Colonic mucosa (tissue), 4 donors: ENCODE measurements around the gene TRPC6. TPM values are rescaled to one million over a fixed set of nuclear protein-coding genes. Genes with fewer than 3 reads are reported as not detected.

ENCODE experiments used
- DNase-seq: peaks from one replicate; pipeline ENCODE4 v3.0.0-alpha.2; 2020
- H3K27ac ChIP-seq: fragments of 200-600 bp; one replicate; pipeline ENCODE4 v1.8.0; 2021
- H3K27me3 ChIP-seq: fragments of 200-600 bp; one replicate; pipeline ENCODE4 v1.8.0; 2021
- H3K36me3 ChIP-seq: fragments of 200-600 bp; one replicate; pipeline ENCODE4 v1.8.0; 2021
- H3K4me1 ChIP-seq: fragments of 200-600 bp; one replicate; pipeline ENCODE4 v1.8.0; 2021; ENCODE audit warnings: mild to moderate bottlenecking
- H3K4me3 ChIP-seq: fragments of 200-600 bp; one replicate; pipeline ENCODE4 v1.8.0; 2021
- H3K9ac ChIP-seq, 2 donors: one replicate each; pipeline ENCODE4 v1.7.0; 2013; ENCODE audit warnings: control low read depth in 2 of 2, low read depth in 2 of 2, low read length in 2 of 2
- H3K9me3 ChIP-seq: fragments of 200-600 bp; one replicate; pipeline ENCODE4 v1.8.0; 2021
- CTCF ChIP-seq: fragments of 200-600 bp; IDR thresholded peaks from one replicate; pipeline ENCODE4 v1.8.0; 2022; ENCODE audit warnings: antibody characterized with exemption, mild to moderate bottlenecking
- intact Hi-C: fragments of 100-400 bp; cut with DNase I; formaldehyde crosslinking; loops from one replicate; pipeline ENCODE4 v1.14.1; 2022
- total RNA-seq, 2 donors: library from RNA; stranded (reverse); fragmentation: NEBNext Ultra II Directional in 1 of 2; extraction: Animal tissue kit (Norgen Biotek cat#: 25700) in 1 of 2; gene quantifications; one replicate each; pipeline ENCODE4 v1.2.1, GENCODE V29; 2021
- donor health status: healthy.
- donor health status: DM: no; HTN: no; CAD: no.
- donor health status: DM: no; HTN: no; CAD: no.

Gene TRPC6
- total RNA-seq, 2 donors from 2014 or later: 0.37 to 0.96 TPM

- no peak for TF ChIP-seq CTCF
- Histone ChIP-seq H3K27me3 (no peaks in the 10 kb centered on the region), H3K4me1 (no peaks in the 10 kb centered on the region), H3K9me3 (no peaks in the 10 kb centered on the region), H3K36me3 (no peaks in the 10 kb centered on the region), H3K27ac (no peak overlapping the region), H3K9ac (no peak overlapping the region), H3K4me3 (no peak overlapping the region)
- DNase-seq: no peak
- intact Hi-C loops: no loop called here
Measured at GRCh38 chr11:101482556-101483124, 101.2 kb downstream of the TRPC6 start.

DNA sequence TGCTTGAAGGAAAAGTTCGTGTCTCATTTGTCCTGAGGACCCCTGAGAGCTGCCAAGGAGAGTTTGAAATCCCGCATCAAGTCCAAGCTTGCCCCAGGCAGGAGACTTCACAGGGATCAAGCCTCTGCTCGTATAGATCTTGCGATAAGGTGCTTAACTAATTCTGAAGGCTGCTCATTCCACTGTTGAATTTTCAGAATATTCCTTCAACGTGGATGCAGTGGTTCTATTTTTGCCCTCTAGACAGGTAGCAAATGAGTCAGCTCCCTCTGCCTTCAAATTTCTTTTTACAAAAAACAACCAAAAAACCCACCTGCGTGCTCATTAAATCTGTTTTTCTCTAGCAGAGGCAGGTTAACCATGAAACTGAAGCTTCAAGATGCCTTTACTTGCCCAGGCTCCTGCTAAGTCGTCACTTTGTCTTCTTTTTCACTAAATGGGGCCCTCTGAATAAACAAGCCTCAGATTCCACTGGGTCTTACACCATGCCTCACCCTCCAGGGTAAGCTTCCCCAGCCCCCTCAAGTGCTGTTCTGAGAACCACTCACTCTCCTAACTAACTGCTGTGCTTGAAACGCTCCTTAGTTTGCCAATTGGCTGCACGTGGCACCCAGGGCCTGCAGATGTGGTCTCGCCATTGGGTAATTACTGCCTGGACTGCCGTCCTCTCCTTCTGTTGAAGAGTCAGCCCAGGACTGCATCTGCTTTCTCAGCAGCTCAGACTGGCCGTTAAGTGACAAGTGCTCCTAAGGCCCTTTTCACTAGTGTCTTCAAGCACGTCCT is 105.0 kb downstream of the TRPC6 start:
- Histone ChIP-seq H3K4me3 (no peak overlapping the region), H3K27ac (no peak overlapping the region), H3K36me3 (no peaks in the 10 kb centered on the region), H3K4me1 (no peaks in the 10 kb centered on the region), H3K27me3 (no peaks in the 10 kb centered on the region), H3K9me3 (no peaks in the 10 kb centered on the region), H3K9ac (no peak overlapping the region)
- TF ChIP-seq CTCF: no peak
- intact Hi-C loops: no loop called here
- no peak for DNase-seq

DNA sequence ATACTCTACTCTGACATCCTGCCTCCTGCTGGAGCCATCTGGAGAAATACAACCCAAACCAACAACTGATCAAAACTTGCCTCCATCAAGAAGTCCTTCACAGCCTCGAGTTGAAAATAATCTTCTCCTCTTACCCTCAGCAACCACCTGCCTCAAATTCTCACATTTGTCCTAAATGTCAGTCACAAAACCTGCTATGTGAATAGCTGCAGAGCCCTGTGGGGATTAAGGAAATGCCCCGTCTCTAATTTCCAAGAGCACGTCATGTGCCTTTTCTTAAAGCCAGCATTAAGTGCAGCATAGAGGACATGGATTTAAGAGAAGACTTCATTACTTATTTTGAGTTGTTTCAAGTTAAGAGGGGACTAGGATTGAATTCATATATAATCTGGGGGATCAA is 105.9 kb downstream of the TRPC6 start:
- intact Hi-C loops: no loop called here
- H3K36me3 ChIP-seq: no peaks in the 10 kb centered on the region
- H3K9me3 ChIP-seq: no peaks in the 10 kb centered on the region
- TF ChIP-seq CTCF: no peak
- H3K27me3 ChIP-seq: no peaks in the 10 kb centered on the region
- H3K4me3 ChIP-seq: no peak overlapping the region
- no peaks in the 10 kb centered on the region for H3K4me1 ChIP-seq
- no peak overlapping the region for H3K9ac ChIP-seq
- DNase-seq: no peak
- H3K27ac ChIP-seq: no peak overlapping the region

- Histone ChIP-seq H3K9me3 (no peaks in the 10 kb centered on the region), H3K4me1 (no peaks in the 10 kb centered on the region), H3K9ac (no peak overlapping the region), H3K27ac (no peak overlapping the region), H3K27me3 (no peaks in the 10 kb centered on the region), H3K36me3 (no peaks in the 10 kb centered on the region), H3K4me3 (no peak overlapping the region)
- no peak for TF ChIP-seq CTCF
- no peak for DNase-seq
- intact Hi-C loops: no loop called here
Measured at GRCh38 chr11:101476191-101476590, 107.6 kb downstream of the TRPC6 start.

- Histone ChIP-seq H3K36me3 (no peaks in the 10 kb centered on the region), H3K27me3 (no peaks in the 10 kb centered on the region), H3K27ac (no peak overlapping the region), H3K4me3 (no peak overlapping the region), H3K9ac (no peak overlapping the region), H3K4me1 (no peaks in the 10 kb centered on the region), H3K9me3 (no peaks in the 10 kb centered on the region)
- TF ChIP-seq CTCF: no peak
- DNase-seq: no peak
- intact Hi-C loops: no loop called here
Measured at GRCh38 chr11:101475699-101476098, 108.1 kb downstream of the TRPC6 start.
